Kidney capillary endothelial cell (primary cell): ENCODE results near the gene MAST2.

Experiments used
- DNase-seq: peaks from one replicate; pipeline ENCODE4 v3.0.0-alpha.2; 2018; ENCODE audit warnings: low spot score

Gene MAST2

GRCh38 chr1:45982359-45982758, 178.9 kb downstream of the MAST2 start:
- DNase-seq = no peak

DNA sequence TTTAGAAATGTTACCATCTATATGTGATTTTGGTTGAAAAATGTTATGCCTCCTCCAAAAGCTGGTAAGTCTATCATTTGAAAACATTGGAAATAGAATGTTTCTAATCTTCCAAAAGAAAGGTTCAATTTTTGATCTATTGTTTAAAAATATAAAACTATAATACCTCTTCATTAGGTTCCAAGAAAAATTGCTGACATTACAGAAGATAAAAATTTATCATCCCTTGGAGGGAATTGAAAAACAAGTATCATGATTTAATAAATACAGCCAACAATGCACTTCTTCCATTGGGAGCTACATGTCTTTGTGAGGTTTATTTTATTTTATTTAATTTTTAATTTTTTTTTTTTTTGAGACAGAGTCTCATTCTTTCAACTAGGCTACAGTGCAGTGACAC, 180.6 kb downstream of the MAST2 start:
- DNase-seq = no peak

DNA sequence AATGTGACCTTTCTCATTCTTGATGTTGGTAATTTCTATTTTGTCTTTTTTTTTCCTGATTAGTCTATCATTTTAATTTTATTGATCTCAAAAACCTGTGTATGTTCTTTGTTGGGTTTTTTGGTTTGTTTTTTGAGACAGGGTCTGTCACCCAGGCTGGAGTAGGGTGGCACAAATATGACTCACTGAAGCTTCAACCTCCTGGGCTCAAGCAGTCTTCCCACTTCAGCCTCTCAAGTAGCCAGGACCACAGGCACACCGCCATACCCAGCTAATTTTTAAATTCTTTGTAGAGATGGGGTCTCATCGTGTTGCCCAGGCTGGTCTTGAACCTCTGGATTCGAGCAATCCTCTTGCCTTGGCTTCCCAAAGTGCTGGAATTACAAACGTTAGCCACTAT, 183.8 kb downstream of the MAST2 start:
- no peak for DNase-seq

DNA sequence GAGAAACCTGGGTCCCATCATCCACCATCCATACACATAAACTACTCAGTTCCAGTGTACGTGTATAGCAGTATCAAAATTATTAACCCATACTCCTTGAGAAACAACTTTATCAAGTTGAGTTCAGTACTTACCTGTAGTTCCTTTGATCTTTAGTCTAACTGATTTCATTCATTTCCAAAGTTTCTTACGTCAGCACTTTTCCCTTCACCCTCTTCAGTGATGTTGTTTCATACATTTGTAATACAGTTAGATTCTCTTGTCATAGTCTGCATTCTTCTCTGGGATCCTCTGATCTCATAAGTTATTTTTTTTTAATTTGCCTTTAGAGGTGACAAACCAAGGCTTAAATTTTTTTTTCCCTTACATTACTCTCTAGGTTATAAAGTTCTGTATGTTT, 185.8 kb downstream of the MAST2 start:
- no peak for DNase-seq

- DNase-seq = no peak
These were observed 191.0 kb downstream of the MAST2 start for GRCh38 chr1:45994423-45994822.

DNA sequence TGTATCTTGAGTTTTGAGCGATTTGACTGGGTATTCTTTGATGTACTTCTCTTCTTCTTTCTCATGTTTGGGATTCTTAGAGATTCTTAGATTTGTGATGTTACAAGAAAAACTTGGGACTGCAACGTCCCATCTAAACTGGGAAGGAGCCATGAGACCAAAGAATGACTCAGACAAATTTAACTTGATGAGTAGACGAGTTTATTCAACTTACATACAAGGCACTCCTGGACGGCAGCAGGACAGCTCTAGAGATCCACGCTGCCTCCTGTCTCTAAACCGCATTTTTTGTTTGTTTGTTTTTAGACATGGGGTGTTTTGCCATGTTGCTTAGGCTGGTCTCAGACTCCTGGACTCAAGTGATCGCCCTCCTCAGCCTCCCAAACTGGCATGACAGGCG, 191.9 kb downstream of the MAST2 start:
- DNase-seq = no peak

DNA sequence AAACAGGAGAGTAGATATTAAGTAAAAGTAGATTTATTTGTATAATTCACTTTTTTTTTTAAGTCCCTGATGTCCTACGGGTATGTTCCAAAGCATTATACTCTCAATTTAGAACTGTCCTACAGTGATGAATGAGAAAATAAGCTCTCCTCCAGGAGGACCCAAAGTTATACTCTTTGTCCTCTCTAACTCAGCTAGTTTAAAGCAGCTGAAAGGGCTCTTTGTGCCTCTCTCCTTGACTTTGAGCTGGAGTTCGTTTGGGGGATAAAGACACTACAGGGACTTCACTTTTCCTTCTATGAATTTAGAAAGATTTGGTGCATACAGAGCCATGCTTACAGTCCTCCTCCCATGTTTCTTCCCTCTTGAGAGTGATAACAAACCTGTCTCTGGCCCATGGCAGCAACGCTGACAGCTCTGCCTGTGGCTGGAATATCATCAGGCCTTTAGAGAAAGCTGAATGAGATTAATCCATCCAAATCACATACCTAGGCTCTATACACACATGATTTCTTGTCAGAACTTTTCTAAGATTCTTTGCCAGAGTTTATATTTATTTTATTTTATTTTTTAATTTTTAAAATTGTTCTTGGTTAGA, 194.7 kb downstream of the MAST2 start:
- no peak for DNase-seq

- peak; percentile 11 for DNase-seq
These were observed 196.1 kb downstream of the MAST2 start for GRCh38 chr1:45999507-45999906.

DNA sequence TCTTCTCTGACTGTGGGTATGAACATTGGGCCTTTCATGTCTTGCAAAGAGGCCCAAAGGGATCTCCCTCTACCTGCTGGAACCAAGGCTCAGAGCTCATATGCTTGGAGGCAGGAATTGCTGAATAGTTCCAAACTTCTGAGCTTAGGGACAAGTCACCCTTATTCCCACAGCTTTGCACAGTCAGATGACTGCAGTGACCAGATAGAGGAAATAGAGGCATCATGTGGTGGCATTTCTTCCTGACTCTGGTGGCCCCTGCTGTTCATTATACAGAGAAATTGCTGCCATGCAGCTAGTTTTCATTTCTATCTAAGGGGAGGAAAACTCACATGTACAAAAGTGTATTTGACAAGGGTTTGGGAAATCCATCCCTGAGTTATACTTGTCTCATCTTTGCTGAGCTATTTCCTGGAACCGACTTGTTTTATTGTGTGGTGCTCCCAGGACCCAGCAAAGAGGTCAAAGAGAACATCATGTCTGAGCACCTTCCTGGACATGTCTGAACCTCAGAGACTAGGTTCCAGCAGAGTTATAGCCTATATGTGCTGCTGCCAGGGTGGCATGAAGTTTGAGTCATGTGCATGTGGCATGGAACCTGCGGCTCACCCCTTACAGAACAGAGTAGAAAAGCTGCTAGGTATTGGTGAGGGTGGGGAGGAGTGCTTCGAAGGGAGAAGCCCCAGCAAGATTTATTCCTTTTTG, 197.8 kb downstream of the MAST2 start:
- no peak for DNase-seq

GRCh38 chr1:46002551-46003150, 199.2 kb downstream of the MAST2 start:
- DNase-seq = no peak

GRCh38 chr1:46003315-46003714, 199.9 kb downstream of the MAST2 start:
- no peak for DNase-seq

GRCh38 chr1:46004492-46004891, 201.1 kb downstream of the MAST2 start:
- DNase-seq = no peak

GRCh38 chr1:46005594-46005993, 202.2 kb downstream of the MAST2 start:
- DNase-seq = no peak

DNA sequence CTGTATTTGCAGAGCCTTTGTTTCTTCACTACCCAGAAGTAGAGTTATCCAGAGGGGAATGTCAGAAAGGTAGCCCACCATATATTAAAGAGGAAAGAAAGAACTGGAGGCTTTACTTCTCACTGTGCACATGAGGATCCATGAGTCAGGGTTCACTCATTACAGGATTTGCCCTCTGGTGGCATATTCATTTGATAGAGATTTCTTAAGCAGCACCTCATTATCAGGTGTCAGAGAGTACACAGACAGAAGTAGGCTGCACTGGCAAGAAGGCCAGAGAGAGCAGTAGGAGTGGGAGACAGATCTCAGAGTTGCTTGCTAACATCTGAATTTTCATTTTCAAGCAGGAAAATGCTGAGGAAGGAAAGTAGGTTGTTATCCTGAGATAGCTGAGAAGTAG, 205.2 kb downstream of the MAST2 start:
- DNase-seq = no peak

GRCh38 chr1:46010611-46011010, 207.2 kb downstream of the MAST2 start:
- DNase-seq = no peak

DNA sequence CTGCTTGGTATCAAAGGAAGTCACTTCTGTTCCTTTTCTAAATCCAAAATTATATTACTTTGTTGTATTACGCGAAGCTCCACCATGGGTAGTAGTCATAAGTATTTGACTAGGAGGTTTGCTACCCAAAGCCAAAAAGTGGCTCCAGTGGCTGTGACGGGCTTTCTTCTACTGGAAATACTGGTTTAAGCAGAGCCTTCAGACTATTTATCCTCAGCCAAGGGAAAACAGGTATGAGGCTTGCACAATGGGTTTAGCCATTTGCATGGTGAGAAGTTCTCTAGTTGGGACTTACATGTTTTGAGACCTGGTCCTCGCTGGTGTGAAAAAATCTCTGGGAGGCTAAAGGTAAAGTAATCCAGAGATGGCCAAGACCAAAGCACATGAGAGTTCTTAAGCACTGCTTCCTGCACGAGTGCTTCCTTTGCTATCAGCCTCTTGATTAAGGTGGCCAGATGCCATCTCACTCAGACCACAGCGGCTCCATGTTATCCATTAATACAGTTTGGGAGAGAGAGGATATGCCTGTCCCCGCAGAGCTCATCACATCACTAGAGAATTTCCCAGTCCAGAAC, 207.8 kb downstream of the MAST2 start:
- no peak for DNase-seq

DNA sequence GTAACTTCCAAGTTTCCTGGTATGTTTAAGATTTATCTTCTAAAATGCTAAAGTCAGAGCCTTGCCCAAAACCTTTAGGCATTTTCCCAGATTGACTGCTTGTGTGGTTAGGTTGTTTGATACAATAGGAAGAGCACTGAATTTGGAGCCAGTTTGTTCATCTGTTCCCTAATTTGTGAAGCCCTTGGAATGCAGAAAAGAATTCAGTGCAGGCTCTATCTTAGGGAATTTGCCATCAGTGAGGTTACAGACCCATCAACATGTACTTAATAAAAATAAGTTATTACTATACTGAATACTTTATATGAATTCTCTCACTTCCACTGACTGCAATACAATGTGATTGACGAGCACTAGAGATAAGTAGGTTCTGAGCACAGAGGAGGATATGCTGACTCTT, 208.8 kb downstream of the MAST2 start:
- no peak for DNase-seq

DNA sequence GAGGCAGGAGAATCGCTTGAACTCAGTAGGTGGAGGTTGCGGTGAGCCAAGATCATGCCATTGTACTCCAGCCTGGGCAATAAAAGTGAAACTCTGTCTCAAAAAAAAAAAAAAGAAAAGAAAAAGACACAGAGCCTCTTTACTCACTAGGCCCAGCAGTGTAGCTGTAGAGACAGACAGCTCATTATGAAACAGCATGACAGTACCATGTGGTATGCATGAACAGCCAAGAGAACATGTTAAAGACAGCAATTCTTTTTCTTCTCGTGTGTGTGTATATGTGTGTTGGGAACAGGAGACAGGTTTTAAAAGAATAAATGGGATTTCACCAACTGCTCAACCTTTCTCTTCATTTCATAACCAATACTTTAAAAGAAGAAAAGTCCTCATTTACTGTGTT, 210.2 kb downstream of the MAST2 start:
- DNase-seq = no peak

DNA sequence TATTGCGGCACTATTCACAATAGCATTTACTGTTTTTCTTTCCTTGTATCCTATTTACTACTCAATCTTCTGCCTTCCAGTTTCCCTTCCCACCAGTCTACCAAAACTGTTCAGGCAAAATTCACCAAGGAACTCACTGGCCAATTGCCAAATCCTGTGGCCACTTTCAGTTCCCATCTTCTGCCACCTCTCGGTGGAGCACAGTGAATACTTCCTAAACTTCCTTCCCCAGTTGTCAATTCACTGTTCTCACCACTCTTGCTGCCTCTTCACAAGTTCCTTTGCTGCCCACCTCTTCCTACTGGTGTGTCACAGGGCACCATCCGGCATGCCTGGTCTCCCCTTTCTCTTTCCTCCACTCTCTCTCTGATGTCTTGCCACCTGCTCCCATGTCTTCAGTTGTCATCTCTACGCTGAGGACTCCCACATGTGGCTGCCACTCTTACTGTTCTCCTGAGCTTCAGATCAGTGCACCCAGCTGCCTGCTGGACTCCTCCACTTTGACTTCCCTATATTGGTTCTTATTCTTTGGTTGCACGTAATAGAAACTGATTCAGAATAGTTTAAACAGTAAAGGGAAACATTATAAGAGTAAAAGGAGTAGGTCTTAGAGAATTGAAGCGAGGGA, 214.6 kb downstream of the MAST2 start:
- DNase-seq = no peak

- no peak for DNase-seq
These were observed 215.9 kb downstream of the MAST2 start for GRCh38 chr1:46019348-46019747.

DNA sequence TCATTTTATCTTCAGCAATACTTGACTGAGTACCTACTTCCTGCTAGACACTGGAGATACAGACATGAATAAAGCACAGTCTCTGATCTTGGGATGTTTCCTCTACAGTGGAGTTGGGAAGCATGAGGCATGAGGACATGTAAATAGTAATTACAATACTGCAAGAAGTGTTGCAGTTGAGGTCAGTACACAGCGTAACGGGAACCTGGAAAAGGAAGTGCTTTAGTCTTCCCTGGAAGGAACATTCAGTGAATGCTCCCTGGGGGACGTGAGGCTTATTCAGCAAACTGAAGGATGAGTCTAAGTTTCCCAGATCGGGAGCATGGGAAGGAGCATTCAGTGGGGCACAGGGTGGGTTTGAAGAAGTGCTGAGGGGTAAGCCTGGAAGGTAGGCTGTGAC, 216.6 kb downstream of the MAST2 start:
- no peak for DNase-seq

DNA sequence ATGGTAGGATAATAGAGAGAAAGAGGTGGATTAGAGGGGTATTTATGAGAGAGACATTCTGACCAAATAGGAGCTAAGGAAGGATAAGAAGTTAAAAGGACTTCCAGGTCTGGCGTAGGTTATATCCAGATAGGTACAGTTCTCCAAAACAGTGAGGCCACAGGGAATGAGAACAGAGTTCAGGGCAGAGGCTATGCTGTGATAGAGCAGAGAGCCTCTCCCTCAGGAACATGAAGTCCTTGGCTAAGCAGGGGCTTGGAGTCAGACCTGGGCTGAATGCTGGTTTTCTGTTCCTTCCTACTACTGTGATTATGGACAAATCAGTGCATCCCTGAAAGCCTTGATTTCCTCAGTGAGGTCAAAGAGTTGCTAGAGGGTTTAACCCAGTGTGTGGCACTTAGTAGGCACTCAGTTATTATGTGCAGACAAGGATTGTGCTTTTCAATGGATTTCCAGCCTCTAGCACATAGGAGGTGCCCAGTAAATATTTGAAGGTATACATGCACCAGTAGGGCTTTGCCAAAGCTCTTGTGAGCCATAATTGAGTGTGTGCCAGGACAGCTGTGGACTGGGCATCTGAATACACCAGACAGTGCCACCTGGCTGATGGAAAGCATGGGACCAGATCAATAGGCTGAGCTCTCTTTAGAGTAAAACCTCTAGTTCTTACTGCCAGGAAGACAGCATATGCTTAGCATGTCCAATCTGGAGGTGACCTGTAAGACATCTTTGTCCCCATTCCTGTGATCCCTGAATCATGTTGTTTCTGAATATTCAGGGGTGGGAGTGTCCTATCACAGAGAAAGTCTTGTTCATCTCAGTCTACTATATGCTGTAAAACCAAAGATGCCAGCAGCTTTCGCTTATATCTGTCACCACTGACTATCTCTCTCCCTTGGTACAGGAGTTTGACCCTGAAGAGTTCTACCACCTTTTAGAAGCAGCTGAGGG, 217.9 kb downstream of the MAST2 start:
- DNase-seq = no peak
